Lung (tissue), 12 donors: Measurements from ENCODE around the gene COL8A1. TPM values are rescaled to one million over a fixed set of nuclear protein-coding genes. Genes with fewer than 3 reads are reported as not detected.
A peak's percentile ranks its signal among the peaks of the same experiment; 100 is the strongest.

Source experiments
- ATAC-seq: fragments of 200-7000 bp; cut with Tn5 transposase; one replicate; pipeline ENCODE4 v1.9.1; 2020; ENCODE audit warnings: moderate number of reproducible peaks; ENCODE audit not compliant: insufficient read depth, low FRiP score
- DNase-seq, 3 donors: peaks; one replicate each; pipeline ENCODE4 v3.0.0-alpha.2; 2013 to 2017
- H3K27ac ChIP-seq, 2 donors: one replicate each; pipeline ENCODE4 v1.5.1; 2013; ENCODE audit warnings: mild to moderate bottlenecking in 2 of 2, moderate library complexity in 2 of 2, control low read depth in 1 of 2, inconsistent platforms in 1 of 2, low read depth in 1 of 2, low read length in 1 of 2
- H3K27me3 ChIP-seq, 3 donors: one replicate each; pipeline ENCODE4 v1.5.1; 2013; ENCODE audit warnings: low read length in 2 of 3; ENCODE audit not compliant: control insufficient read depth in 3 of 3, insufficient read depth in 3 of 3
- H3K36me3 ChIP-seq, 4 donors: one replicate each; pipeline ENCODE4 v1.5.1; 2013; ENCODE audit warnings: low read length in 4 of 4, mild to moderate bottlenecking in 1 of 4, moderate library complexity in 1 of 4; ENCODE audit not compliant: control insufficient read depth in 4 of 4, insufficient read depth in 4 of 4
- H3K4me1 ChIP-seq, 5 donors: one replicate each; pipeline ENCODE4 v1.5.1; 2013; ENCODE audit warnings: low read length in 5 of 5, mild to moderate bottlenecking in 2 of 5, moderate library complexity in 1 of 5; ENCODE audit not compliant: control insufficient read depth in 5 of 5, insufficient read depth in 5 of 5
- H3K4me3 ChIP-seq: one replicate; pipeline ENCODE4 v1.5.1; 2013; ENCODE audit warnings: mild to moderate bottlenecking, control low read depth, moderate library complexity
- H3K9ac ChIP-seq, 2 donors: one replicate each; pipeline ENCODE4 v1.5.1; 2013; ENCODE audit warnings: low read length in 2 of 2, control low read depth in 1 of 2; ENCODE audit not compliant: insufficient read depth in 1 of 2
- H3K9me3 ChIP-seq, 4 donors: one replicate each; pipeline ENCODE4 v1.5.1; 2013; ENCODE audit warnings: low read length in 3 of 4, mild to moderate bottlenecking in 1 of 4, moderate library complexity in 1 of 4; ENCODE audit not compliant: control insufficient read depth in 4 of 4, insufficient read depth in 3 of 4
- CTCF ChIP-seq: IDR thresholded peaks from 2 replicates; pipeline ENCODE4 v1.5.1; 2012; ENCODE audit warnings: mild to moderate bottlenecking; ENCODE audit errors: control extremely low read depth, extremely low read depth
- WGBS, 2 donors: extraction: QIAGEN DNeasy Blood & Tissue Kit; methylation state at CpG; one replicate each; pipeline ENCODE4 v1.1.7; 2013; 5-methylcytosine and 5-hydroxymethylcytosine counted together
- polyA plus RNA-seq, 2 donors: library from polyadenylated mRNA; stranded (reverse); fragments of 200-250 nt; gene quantifications; one replicate each; pipeline ENCODE4 v1.2.1, GENCODE V29; 2013
- total RNA-seq, 2 donors: library from RNA; depleted of rRNA in 1 of 2; stranded (reverse); fragments of >200 nt in 1 of 2; gene quantifications; one replicate each; pipeline ENCODE4 v1.2.1, GENCODE V29; 2014 to 2021
- donor health status: control.
- donor health status: control.
- donor health status: Bipolar disorder and iron deficiency.
- donor health status: healthy.
- donor health status: DM: yes; HTN: yes; CAD: no.

The COL8A1 gene
- total and polyA plus RNA-seq, 4 donors: 19.5 to 84.6 (median 57.1) TPM

- H3K27ac ChIP-seq: no peak overlapping the region
- no peak overlapping the region for H3K9ac ChIP-seq
- no peak for TF ChIP-seq CTCF
- DNase-seq (no peak), ATAC-seq (no peak)
- WGBS, 2 donors: 71 to 73% methylated on average over 3 of the region's 3 CpGs
- no peaks in the 10 kb centered on the region for H3K36me3 ChIP-seq
- H3K4me1 ChIP-seq: peaks cover 0 to 2% (median 0%) of the 10 kb centered on the region in 5 donors
- H3K4me3 ChIP-seq: no peak overlapping the region
- no peaks in the 10 kb centered on the region for H3K9me3 ChIP-seq
- no peaks in the 10 kb centered on the region for H3K27me3 ChIP-seq
Measured at GRCh38 chr3:99781761-99782160, 143.4 kb downstream of the COL8A1 start.

GRCh38 chr3:99783011-99783573 is 144.7 kb downstream of the COL8A1 start:
- H3K4me3 ChIP-seq: no peak overlapping the region
- H3K36me3 ChIP-seq: no peaks in the 10 kb centered on the region
- DNase-seq (peak in 1 of 3 donors; percentile 5), ATAC-seq (no peak)
- no peaks in the 10 kb centered on the region for H3K27me3 ChIP-seq
- TF ChIP-seq CTCF: no peak
- 76 to 85% methylated on average over 5 of the region's 5 CpGs for WGBS, 2 donors
- no peak overlapping the region for H3K27ac ChIP-seq
- no peaks in the 10 kb centered on the region for H3K4me1 ChIP-seq
- H3K9ac ChIP-seq: no peak overlapping the region
- no peaks in the 10 kb centered on the region for H3K9me3 ChIP-seq

- H3K9ac ChIP-seq: no peak overlapping the region
- no peaks in the 10 kb centered on the region for H3K27me3 ChIP-seq
- no peak for TF ChIP-seq CTCF
- H3K27ac ChIP-seq: no peak overlapping the region
- 19 to 26% methylated on average over 3 of the region's 3 CpGs for WGBS, 2 donors
- no peaks in the 10 kb centered on the region for H3K9me3 ChIP-seq
- DNase-seq: peak; percentile 42 to 69 (median 53)
- peaks cover 0 to 13% (median 0%) of the 10 kb centered on the region in 5 donors for H3K4me1 ChIP-seq
- no peaks in the 10 kb centered on the region for H3K36me3 ChIP-seq
- peak; percentile 47 for ATAC-seq
- H3K4me3 ChIP-seq: no peak overlapping the region
Measured at GRCh38 chr3:99789011-99789721, 150.8 kb downstream of the COL8A1 start.
